ENCODE results near the gene MIX23. TPM values are rescaled to one million over a fixed set of nuclear protein-coding genes. Genes with fewer than 3 reads are reported as not detected.

Gene MIX23
- total RNA-seq, 1 experiment from 2014 or later, result 111 TPM

GRCh38 chr3:122331886-122332285 is 51.1 kb downstream of the MIX23 start:
- CTCF ChIA-PET, result no interaction called here
- Histone ChIP-seq H3K4me2 (ENCODE audit: low read length) (no peak overlapping the region), H3K4me1 (ENCODE audit: insufficient read depth, low read length) (no peaks in the 10 kb centered on the region), H3F3A (ENCODE audit: low read length, unreplicated experiment) (no peaks in the 10 kb centered on the region), H3K9me3 (ENCODE audit: low read length) (no peaks in the 10 kb centered on the region), H2AFZ (ENCODE audit: low read length) (no peak overlapping the region), H3K9me2 (replicated peaks; ENCODE audit: low read length) (no peaks in the 10 kb centered on the region), H3K36me3 (ENCODE audit: low read depth, low read length) (no peaks in the 10 kb centered on the region), H4K20me1 (ENCODE audit: low read length) (no peaks in the 10 kb centered on the region), H3K27ac (ENCODE audit: low read length) (no peak overlapping the region), H3K79me2 (ENCODE audit: low read length) (no peaks in the 10 kb centered on the region), H3K9ac (ENCODE audit: low read length) (no peak overlapping the region), H3K27me3 (ENCODE audit: low read length) (no peaks in the 10 kb centered on the region), H3K4me3 (ENCODE audit: low read length) (no peak overlapping the region)
- no TSS peak for BruUV-seq (replicated peaks)
- TF ChIP-seq EZH2 (IDR thresholded peaks at IDR 0.05; ENCODE audit: low read length, unreplicated experiment) (no peak), CTCF (conservative IDR thresholded peaks at IDR 0.05; ENCODE audit: low read depth, low read length) (no peak), EZH2phosphoT487 (IDR thresholded peaks at IDR 0.05; ENCODE audit: borderline replicate concordance, low read length) (no peak)
- POLR2A ChIA-PET (ENCODE audit: unreplicated experiment), result no interaction called here
- no peak for ATAC-seq
- DNase-seq, result no peak
- intact Hi-C loops (cut with micrococcal nuclease), result no loop called here

- ChIA-PET CTCF (no interaction called here), POLR2A (ENCODE audit: unreplicated experiment) (no interaction called here)
- ATAC-seq, result no peak
- H3K9me2 ChIP-seq (replicated peaks; ENCODE audit: low read length), result no peaks in the 10 kb centered on the region
- no peaks in the 10 kb centered on the region for H3K27me3 ChIP-seq (ENCODE audit: low read length)
- no peaks in the 10 kb centered on the region for H3K4me1 ChIP-seq (ENCODE audit: insufficient read depth, low read length)
- H3K4me3 ChIP-seq (ENCODE audit: low read length), result no peak overlapping the region
- no TSS peak for BruUV-seq (replicated peaks)
- intact Hi-C loops (cut with micrococcal nuclease), result no loop called here
- no peak overlapping the region for H3K4me2 ChIP-seq (ENCODE audit: low read length)
- no peak overlapping the region for H3K27ac ChIP-seq (ENCODE audit: low read length)
- H3F3A ChIP-seq (ENCODE audit: low read length, unreplicated experiment), result no peaks in the 10 kb centered on the region
- H3K36me3 ChIP-seq (ENCODE audit: low read depth, low read length), result no peaks in the 10 kb centered on the region
- no peak for DNase-seq
- H3K9ac ChIP-seq (ENCODE audit: low read length), result no peak overlapping the region
- no peaks in the 10 kb centered on the region for H3K79me2 ChIP-seq (ENCODE audit: low read length)
- no peak for TF ChIP-seq EZH2phosphoT487 (IDR thresholded peaks at IDR 0.05; ENCODE audit: borderline replicate concordance, low read length)
- TF ChIP-seq EZH2 (IDR thresholded peaks at IDR 0.05; ENCODE audit: low read length, unreplicated experiment), result no peak
- no peak for TF ChIP-seq CTCF (conservative IDR thresholded peaks at IDR 0.05; ENCODE audit: low read depth, low read length)
- no peak overlapping the region for H2AFZ ChIP-seq (ENCODE audit: low read length)
- H3K9me3 ChIP-seq (ENCODE audit: low read length), result no peaks in the 10 kb centered on the region
- H4K20me1 ChIP-seq (ENCODE audit: low read length), result no peaks in the 10 kb centered on the region
These were observed 57.3 kb downstream of the MIX23 start for GRCh38 chr3:122325769-122326168.

- POLR2A ChIA-PET (ENCODE audit: unreplicated experiment), result no interaction called here
- Histone ChIP-seq H3K9me2 (replicated peaks; ENCODE audit: low read length) (no peaks in the 10 kb centered on the region), H3K27ac (ENCODE audit: low read length) (no peak within 1 kb of the TSS), H3K9ac (ENCODE audit: low read length) (no peak within 1 kb of the TSS), H3K4me2 (ENCODE audit: low read length) (no peak within 1 kb of the TSS), H3F3A (ENCODE audit: low read length, unreplicated experiment) (no peaks in the 10 kb centered on the region), H3K27me3 (ENCODE audit: low read length) (no peaks in the 10 kb centered on the region), H3K4me3 (ENCODE audit: low read length) (no peak within 1 kb of the TSS), H2AFZ (ENCODE audit: low read length) (no peak within 1 kb of the TSS), H4K20me1 (ENCODE audit: low read length) (no peaks in the 10 kb centered on the region), H3K9me3 (ENCODE audit: low read length) (no peaks in the 10 kb centered on the region), H3K79me2 (ENCODE audit: low read length) (no peaks in the 10 kb centered on the region), H3K4me1 (ENCODE audit: insufficient read depth, low read length) (no peaks in the 10 kb centered on the region), H3K36me3 (ENCODE audit: low read depth, low read length) (no peaks in the 10 kb centered on the region)
- ATAC-seq, result no peak
- DNase-seq, result no peak
- CTCF ChIA-PET, result no interaction called here
- intact Hi-C loops (cut with micrococcal nuclease), result no loop called here
- no TSS peak for BruUV-seq (replicated peaks)
- TF ChIP-seq EZH2phosphoT487 (IDR thresholded peaks at IDR 0.05; ENCODE audit: borderline replicate concordance, low read length) (no peak), EZH2 (IDR thresholded peaks at IDR 0.05; ENCODE audit: low read length, unreplicated experiment) (no peak), CTCF (conservative IDR thresholded peaks at IDR 0.05; ENCODE audit: low read depth, low read length) (no peak)
These were observed 58.1 kb downstream of the MIX23 start, which contains the start of gene CSTA for GRCh38 chr3:122324871-122325323. TSS of gene CSTA (plus strand) at chr3:122325248. CDS start at chr3:122325293, 45 bp downstream.

All from PC-3 (cell line).